Naive thymus-derived CD4-positive, alpha-beta T cell (primary cell): ENCODE data around the gene CYB5R4. TPM values are rescaled to one million over a fixed set of nuclear protein-coding genes. Genes with fewer than 3 reads are reported as not detected.

Experiments
- ATAC-seq: fragments of 150-1000 bp; cut with Tn5 transposase; 2 replicates; pipeline ENCODE4 v1.10.0; 2021; ENCODE audit warnings: mild to moderate bottlenecking, moderate library complexity
- CTCF ChIA-PET: fragments of 350-600 bp; sonication (Branson Sonifier 250); formaldehyde crosslinking; loops from one replicate; lab custom pipeline; 2021; ENCODE audit warnings: antibody characterized with exemption; lab: Charles Lee
- POLR2A ChIA-PET: fragments of 350-600 bp; sonication (Branson Sonifier 250); formaldehyde crosslinking; loops from one replicate; lab custom pipeline; 2021; ENCODE audit warnings: antibody characterized with exemption, inconsistent platforms; lab: Charles Lee
- DNase-seq, 9 donors: peaks; one replicate each; pipeline versions ENCODE4 v3.0.0 to v3.0.0-alpha.2; 2020 to 2022; ENCODE audit warnings: mixed read lengths in 1 of 9
- H3K27ac ChIP-seq: one replicate; pipeline ENCODE4 v1.7.0; 2013; ENCODE audit warnings: mild to moderate bottlenecking, low read depth, low read length, moderate library complexity
- H3K27me3 ChIP-seq, 2 donors: one replicate each; pipeline ENCODE4 v1.7.0; 2013; ENCODE audit warnings: low read length in 2 of 2, mild to moderate bottlenecking in 2 of 2, moderate library complexity in 2 of 2; ENCODE audit not compliant: control insufficient read depth in 2 of 2, insufficient read depth in 2 of 2
- H3K36me3 ChIP-seq, 3 experiments: 1 replicate in 2 of 3; 2 replicates in 1 of 3; pipeline ENCODE4 v1.7.0; 2013; ENCODE audit warnings: low read length in 3 of 3, mild to moderate bottlenecking in 3 of 3, moderate library complexity in 1 of 3; ENCODE audit not compliant: insufficient read depth in 3 of 3, control insufficient read depth in 2 of 3
- H3K4me1 ChIP-seq, 2 donors: one replicate each; pipeline ENCODE4 v1.7.0; 2013; ENCODE audit warnings: low read length in 2 of 2, mild to moderate bottlenecking in 2 of 2, moderate library complexity in 1 of 2; ENCODE audit not compliant: control insufficient read depth in 2 of 2, insufficient read depth in 2 of 2
- H3K4me3 ChIP-seq: 2 replicates; pipeline ENCODE4 v1.7.0; 2013; ENCODE audit warnings: mild to moderate bottlenecking, low read length
- H3K9me3 ChIP-seq, 3 experiments: 1 replicate in 2 of 3; 2 replicates in 1 of 3; pipeline ENCODE4 v1.7.0; 2013; ENCODE audit warnings: low read length in 3 of 3; ENCODE audit not compliant: control insufficient read depth in 2 of 3
- H3K27ac Mint-ChIP-seq, 9 donors: one replicate each; pipeline ENCODE4 v1.8.0; 2020 to 2022; ENCODE audit warnings: mixed read lengths in 9 of 9, mild to moderate bottlenecking in 8 of 9, moderate library complexity in 5 of 9, inconsistent platforms in 2 of 9
- H3K27me3 Mint-ChIP-seq, 5 donors: one replicate each; pipeline ENCODE4 v1.8.0; 2021 to 2022; ENCODE audit warnings: mixed read lengths in 5 of 5, mild to moderate bottlenecking in 1 of 5
- H3K36me3 Mint-ChIP-seq, 5 donors: one replicate each; pipeline ENCODE4 v1.8.0; 2020 to 2022; ENCODE audit warnings: mixed read lengths in 5 of 5, mild to moderate bottlenecking in 3 of 5, inconsistent platforms in 1 of 5
- H3K4me1 Mint-ChIP-seq, 7 donors: one replicate each; pipeline ENCODE4 v1.8.0; 2020 to 2022; ENCODE audit warnings: mixed read lengths in 7 of 7, mild to moderate bottlenecking in 3 of 7, inconsistent platforms in 1 of 7
- H3K4me3 Mint-ChIP-seq, 10 donors: one replicate each; pipeline ENCODE4 v1.8.0; 2020 to 2022; ENCODE audit warnings: mild to moderate bottlenecking in 10 of 10, mixed read lengths in 10 of 10, moderate library complexity in 6 of 10, inconsistent platforms in 2 of 10
- H3K9me3 Mint-ChIP-seq, 11 donors: one replicate each; pipeline ENCODE4 v1.8.0; 2020 to 2022; ENCODE audit warnings: mixed read lengths in 11 of 11, mild to moderate bottlenecking in 4 of 11, inconsistent platforms in 1 of 11, moderate library complexity in 1 of 11
- intact Hi-C, 2 donors: fragments of 100-400 bp; cut with micrococcal nuclease; formaldehyde crosslinking; loops; one replicate each; pipeline ENCODE4 v1.15.1; 2023
- polyA plus RNA-seq, 2 donors: library from polyadenylated mRNA; unstranded; fragments of 300-500 nt; fragmentation: Illumina TruSeq; gene quantifications; one replicate each; pipeline ENCODE4 v1.2.3, GENCODE V29; 2021
- total RNA-seq, 6 experiments: library from RNA in 5 of 6; stranded (reverse) in 5 of 6; gene quantifications; 1 replicate in 5 of 6; 2 replicates in 1 of 6; pipeline ENCODE4 v1.2.3 and lab custom pipeline; 2021 to 2026

The CYB5R4 gene
- total and polyA plus RNA-seq, 7 experiments from 2014 or later = 14.9 to 38.6 (median 20.0) TPM

GRCh38 chr6:84016029-84016428, 156.5 kb downstream of the CYB5R4 start:
- Histone ChIP-seq H3K27ac (no peak overlapping the region), H3K9me3 (no peaks in the 10 kb centered on the region), H3K4me1 (no peaks in the 10 kb centered on the region), H3K27me3 (no peaks in the 10 kb centered on the region), H3K36me3 (no peaks in the 10 kb centered on the region), H3K4me3 (no peak overlapping the region)
- Mint-ChIP-seq H3K4me1 (no peaks in the 10 kb centered on the region), H3K36me3 (no peaks in the 10 kb centered on the region), H3K4me3 (no peak overlapping the region), H3K27ac (no peak overlapping the region), H3K9me3 (no peaks in the 10 kb centered on the region), H3K27me3 (peaks cover 0 to 16% (median 11%) of the 10 kb centered on the region in 5 donors)
- intact Hi-C loops = no loop called here
- POLR2A ChIA-PET = no interaction called here
- CTCF ChIA-PET = no interaction called here
- DNase-seq = no peak
- no peak for ATAC-seq

Other genes with a start within 250 kb of the CYB5R4 start
- not detected for gene SNAP91, start 150.6 kb upstream of the CYB5R4 start, total RNA-seq
- gene SNAP91, start 150.6 kb upstream of the CYB5R4 start, polyA plus RNA-seq = not detected
- gene RIPPLY2, start 6.3 kb upstream of the CYB5R4 start, total RNA-seq = not detected
- gene RIPPLY2, start 6.3 kb upstream of the CYB5R4 start, polyA plus RNA-seq = not detected
- not detected for gene MRAP2, start 174.1 kb downstream of the CYB5R4 start, total RNA-seq
- gene MRAP2, start 174.1 kb downstream of the CYB5R4 start, polyA plus RNA-seq = not detected